GM12801 (cell line): ENCODE data around the gene PCSK1.

ENCODE experiments used
- CTCF ChIP-seq: IDR thresholded peaks from one replicate; pipeline ENCODE4 v1.5.1; 2011; ENCODE audit warnings: control low read depth; ENCODE audit not compliant: insufficient read length; ENCODE audit errors: extremely low read depth

Gene PCSK1

DNA sequence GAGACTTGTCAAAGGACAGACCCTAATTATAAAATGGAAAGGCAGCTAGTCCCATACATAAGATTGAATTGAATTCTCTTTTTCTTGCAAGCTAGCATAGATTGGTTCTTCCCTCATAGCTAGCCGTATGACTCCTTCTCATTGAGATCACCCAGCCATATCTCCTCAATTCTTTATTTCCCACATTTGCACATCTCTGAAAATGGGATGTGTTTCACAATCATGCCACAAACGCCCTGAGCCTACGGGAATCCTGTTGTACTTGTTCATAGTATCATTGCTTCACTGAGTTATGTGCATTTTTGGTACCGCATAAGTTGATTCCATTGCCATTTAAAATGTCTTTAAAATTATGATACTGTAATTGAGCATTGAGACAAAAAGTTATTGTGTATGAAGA is 90.5 kb downstream of the PCSK1 start:
- TF ChIP-seq CTCF: no peak
